Measurements from ENCODE around the gene AHNAK.

Gene AHNAK

GRCh38 chr11:62402960-62403730 is 143.5 kb downstream of the AHNAK start:
- no peak for DNase-seq (ENCODE audit: low spot score)

DNA sequence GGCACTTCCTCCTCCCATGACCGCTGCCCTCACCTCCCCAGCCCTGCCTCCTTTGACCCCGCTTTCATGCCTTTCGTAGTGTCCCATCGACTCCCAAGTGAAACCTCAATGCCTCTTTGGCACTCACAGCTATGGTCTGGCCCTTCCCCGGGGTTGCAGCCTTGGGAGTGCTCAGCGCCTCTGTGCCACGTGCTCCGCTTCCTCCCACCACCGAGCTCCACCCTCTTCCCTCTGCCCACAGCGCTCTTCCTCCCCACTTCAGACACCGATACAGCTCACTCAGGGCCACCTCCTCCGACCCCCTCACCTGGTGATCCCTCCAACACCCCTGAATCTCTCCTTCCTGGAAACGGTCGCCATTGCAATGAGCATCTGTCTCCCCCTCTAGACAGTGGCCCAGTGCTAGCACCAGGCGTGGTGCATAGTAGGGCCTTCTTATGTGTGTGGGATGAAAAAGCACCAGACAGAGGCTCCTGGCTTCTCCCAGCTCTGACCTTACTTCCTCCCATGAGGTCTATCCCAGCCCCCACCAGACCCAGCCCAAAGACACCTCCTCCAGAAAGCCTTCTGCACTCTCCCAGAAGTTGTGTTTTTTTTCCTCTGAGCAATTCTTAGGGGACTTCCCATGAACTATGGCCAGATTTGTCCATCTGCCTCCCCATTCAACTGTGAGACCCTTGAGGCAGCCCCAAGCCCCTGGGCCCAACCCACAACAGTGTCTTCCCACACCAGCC is 144.2 kb downstream of the AHNAK start:
- no peak for DNase-seq (ENCODE audit: low spot score)

DNA sequence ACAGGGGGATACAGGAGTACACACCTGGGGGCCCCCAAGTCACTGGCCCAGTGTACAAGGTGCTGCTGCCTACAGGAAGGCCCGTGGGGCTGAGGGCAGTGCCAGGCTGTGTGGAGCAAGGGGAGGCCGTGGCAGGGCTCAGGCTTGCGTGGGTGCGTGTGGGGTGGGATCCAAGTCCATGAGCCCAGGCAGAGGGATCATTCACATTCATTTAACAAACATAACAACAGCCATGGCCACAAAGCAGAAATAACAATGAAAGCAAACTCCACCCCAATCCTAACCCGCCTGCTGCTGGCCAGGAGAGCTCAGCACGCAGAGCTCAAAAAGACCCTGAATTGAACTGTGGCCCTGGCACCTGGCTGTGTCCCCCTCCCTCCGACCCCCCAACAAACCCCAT is 144.8 kb downstream of the AHNAK start:
- DNase-seq (ENCODE audit: low spot score) = no peak

GRCh38 chr11:62401356-62401755 is 145.2 kb downstream of the AHNAK start:
- no peak for DNase-seq (ENCODE audit: low spot score)

GRCh38 chr11:62400760-62401159 is 145.8 kb downstream of the AHNAK start:
- peak; percentile 20 for DNase-seq (ENCODE audit: low spot score)

DNA sequence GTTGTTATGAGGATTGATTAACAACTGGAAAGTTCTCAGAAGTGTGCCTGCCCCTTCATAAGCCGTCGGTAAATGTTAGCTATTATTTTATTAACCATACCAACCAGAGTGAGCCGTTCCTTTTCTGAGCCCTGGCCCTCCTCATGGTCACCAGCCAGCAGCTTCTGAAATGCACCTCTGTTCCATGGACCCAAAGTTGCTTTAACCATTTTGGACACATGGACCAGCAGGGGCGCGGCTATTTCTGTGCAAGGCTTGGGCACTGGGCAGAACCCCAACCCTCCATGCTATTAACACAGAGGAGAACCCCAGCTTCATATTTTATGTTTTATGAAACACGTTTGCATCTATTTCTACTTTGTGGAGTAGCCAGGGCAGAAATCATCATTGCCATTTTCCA is 146.3 kb downstream of the AHNAK start:
- no peak for DNase-seq (ENCODE audit: low spot score)

- no peak for DNase-seq (ENCODE audit: low spot score)
Observed at GRCh38 chr11:62399878-62400266, 146.7 kb downstream of the AHNAK start.

DNA sequence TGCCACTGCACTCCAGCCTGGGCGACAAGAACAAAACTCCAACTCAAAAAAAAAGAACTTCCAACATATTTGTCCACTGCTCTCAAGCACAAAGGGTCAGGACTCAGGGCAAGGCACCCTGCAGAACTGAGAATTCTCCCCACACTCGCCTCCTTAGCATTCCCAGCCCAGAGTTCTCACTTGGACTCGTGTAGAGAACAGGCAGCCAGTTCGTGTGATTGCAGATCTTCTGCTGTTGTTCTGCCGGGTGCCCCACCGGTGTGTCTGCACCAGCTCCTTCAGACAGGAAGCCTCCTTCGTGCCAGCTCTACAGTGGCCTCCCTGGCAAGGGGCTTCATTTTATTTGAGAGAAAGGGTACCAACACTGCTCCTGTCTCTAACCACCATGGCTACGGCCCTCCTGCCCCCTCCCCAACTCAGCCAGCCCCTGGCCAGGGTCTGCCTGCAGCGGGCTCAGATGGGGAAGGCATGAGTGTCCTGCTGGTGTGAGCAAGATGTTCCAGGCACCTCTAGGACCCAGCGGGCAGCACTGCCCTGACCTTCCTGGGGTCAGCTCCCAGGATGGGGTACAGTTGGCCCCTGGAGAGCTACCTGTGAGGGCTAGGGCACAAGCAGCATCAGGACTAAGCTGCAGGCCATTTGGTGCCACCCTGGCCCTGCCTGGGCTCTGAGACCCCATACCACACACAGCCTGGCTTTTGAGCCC is 147.3 kb downstream of the AHNAK start:
- no peak for DNase-seq (ENCODE audit: low spot score)

DNA sequence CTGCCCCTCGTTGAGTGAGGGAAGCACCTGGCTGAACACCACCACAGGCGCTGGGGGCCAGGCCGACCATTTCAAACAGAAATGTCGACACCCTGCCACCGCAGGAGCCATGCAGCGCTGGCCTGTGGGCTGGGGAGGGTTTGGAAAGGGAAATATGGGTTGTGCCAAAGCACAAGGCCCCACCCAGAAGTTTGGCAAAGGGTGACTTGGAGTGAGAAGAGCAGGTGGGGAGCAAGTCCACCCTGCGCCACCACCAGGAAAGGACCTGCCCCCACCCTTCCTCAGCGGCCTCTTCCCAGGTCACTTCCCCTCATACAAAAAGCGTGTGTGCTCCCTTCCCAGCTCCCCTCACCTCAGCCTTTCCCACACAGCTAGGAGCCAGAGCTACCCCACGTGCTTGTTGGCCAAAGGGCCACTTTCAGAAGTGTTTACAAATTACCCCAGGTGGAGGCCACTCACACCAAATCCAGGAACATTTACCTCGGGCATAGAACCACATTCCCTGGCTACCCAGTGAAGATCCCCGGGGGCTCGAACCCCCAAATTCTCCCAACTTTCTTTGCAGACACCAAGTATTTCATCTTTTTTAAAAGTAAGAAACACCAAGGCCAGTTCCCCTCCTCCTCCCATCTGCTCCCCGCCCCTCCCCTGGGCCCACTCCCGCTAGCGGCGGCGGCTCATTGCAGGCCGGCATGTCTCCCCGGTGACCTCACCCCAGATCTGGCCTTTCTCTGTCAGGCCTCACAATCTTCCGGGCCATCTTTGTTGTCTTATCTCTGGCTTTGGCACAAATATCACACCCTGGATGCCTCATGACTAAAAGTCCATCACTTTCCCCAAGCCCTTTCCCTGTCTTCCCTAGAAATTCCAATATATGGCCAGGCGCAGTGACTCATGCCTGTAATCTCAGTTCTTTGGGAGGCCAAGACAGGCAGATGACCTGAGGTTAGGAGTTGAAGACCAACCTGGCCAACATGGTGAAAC is 148.3 kb downstream of the AHNAK start:
- no peak for DNase-seq (ENCODE audit: low spot score)

GRCh38 chr11:62395885-62396551 is 150.6 kb downstream of the AHNAK start:
- no peak for DNase-seq (ENCODE audit: low spot score)

GRCh38 chr11:62394825-62395538 is 151.6 kb downstream of the AHNAK start:
- peak; percentile 79 for DNase-seq (ENCODE audit: low spot score)

DNA sequence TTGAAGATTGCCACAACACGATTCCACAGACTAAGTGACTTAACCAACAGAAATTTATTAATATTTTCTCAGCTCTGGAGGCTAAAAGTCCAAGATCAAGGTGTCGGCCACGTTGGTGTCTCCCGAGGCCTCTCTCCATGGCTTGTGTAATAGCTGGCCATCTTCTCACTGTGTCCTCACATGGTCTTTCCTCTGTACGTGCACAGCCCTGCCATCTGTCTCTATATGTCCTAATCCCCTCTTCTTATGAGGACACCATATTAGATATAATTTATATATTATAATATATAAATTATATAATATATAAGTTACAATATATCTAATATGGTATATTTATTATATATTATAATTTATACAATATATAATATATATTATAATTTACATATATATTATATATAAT is 152.9 kb downstream of the AHNAK start:
- no peak for DNase-seq (ENCODE audit: low spot score)

GRCh38 chr11:62393061-62393611 is 153.5 kb downstream of the AHNAK start:
- peak; percentile 50 for DNase-seq (ENCODE audit: low spot score)

DNA sequence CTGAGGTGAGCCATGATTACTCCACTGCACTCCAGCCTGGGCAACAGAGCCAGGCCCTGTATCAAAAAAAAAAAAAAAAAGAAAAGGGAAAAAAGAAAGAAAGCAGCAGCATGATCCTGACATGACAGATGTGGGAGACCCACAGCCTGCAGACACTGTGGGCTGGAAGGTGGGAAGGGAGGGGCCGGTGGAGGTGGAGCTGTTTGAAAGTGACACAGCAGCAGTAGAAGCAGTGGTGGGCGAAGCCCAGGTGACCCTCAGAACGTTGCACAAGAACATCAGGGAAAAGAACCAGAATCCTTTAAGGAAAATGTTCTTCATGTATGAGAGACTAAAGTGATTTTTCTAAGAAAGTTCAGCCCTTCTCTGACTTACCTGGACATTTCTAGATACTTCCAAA is 154.1 kb downstream of the AHNAK start:
- no peak for DNase-seq (ENCODE audit: low spot score)

DNA sequence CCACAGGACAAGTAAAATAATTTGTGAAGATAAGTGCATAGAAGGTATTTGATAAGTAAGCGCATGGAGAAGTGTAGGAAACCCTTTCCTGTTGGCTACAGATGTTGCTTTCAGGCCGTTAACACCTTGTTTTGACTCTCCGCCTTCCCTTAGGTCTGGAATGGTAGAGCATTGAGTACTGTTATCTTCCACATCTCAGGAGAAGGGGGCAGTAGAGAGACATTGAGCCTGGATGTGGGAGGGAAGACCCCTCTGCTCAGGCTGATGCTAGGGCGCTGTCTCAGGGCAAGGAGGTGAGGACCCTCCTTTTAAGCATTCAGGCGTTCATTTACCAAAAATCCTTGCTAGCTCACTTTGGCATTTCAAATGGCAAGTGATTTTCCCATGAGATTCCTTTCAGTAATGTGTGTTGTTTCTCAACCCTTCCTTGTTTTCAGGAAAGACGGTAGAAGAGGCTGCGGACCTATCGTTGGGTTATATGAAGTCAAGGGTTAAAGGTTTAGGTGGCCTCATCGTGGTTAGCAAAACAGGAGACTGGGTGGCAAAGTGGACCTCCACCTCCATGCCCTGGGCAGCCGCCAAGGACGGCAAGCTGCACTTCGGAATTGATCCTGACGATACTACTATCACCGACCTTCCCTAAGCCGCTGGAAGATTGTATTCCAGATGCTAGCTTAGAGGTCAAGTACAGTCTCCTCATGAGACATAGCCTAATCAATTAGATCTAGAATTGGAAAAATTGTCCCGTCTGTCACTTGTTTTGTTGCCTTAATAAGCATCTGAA is 154.8 kb downstream of the AHNAK start:
- no peak for DNase-seq (ENCODE audit: low spot score)

GRCh38 chr11:62390722-62391121 is 155.9 kb downstream of the AHNAK start:
- DNase-seq (ENCODE audit: low spot score) = no peak

DNA sequence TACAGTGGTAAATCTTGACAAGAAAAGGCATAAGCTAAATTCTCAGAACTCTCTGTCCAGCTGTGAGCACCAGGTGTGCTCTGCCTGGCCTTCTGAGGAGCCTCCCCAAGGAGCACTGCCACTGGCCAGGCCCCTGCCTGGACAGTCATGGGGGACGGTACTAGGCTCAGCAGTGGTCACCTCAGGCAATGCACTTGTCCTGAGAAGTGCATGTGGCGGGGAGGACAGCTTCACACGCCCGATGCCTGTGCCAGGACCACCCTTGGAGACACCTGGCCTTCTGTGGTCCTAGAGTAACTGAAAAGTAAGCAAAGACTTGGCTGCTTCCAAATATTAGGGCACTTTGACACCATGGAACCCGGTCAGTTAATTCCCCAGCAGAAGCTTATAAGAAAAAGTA is 156.4 kb downstream of the AHNAK start:
- DNase-seq (ENCODE audit: low spot score) = no peak

- no peak for DNase-seq (ENCODE audit: low spot score)
Observed at GRCh38 chr11:62388999-62389398, 157.6 kb downstream of the AHNAK start.

DNA sequence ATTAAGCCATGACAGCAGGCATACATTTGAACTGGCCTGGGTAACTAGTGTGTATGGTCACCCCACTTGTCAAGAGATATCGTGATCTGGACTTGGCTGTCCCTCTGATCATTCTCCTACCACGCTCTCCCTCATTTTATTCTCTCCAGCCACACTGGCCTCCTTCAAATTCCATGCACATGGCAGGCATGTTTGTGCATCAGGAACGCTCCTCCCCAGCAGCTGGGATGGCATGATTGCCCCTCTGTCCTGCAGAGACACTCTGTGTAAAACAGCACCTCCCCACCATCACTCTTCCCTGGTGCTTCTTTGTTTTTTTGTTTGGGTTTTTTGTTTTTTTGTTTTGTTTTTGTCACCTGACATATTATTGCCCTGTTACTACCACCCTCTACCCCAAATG is 159.2 kb downstream of the AHNAK start:
- no peak for DNase-seq (ENCODE audit: low spot score)
